Stimulated activated CD8-positive, alpha-beta memory T cell treated with anti-CD3 and anti-CD28 coated beads, Interleukin-7, amount 100 ng/mL, for 24 hours (primary cell): Measurements from ENCODE around the gene PUM2.

ENCODE experiments used
- DNase-seq: peaks from one replicate; pipeline ENCODE4 v3.0.0-alpha.2; 2020; ENCODE audit warnings: low read depth

PUM2 gene

DNA sequence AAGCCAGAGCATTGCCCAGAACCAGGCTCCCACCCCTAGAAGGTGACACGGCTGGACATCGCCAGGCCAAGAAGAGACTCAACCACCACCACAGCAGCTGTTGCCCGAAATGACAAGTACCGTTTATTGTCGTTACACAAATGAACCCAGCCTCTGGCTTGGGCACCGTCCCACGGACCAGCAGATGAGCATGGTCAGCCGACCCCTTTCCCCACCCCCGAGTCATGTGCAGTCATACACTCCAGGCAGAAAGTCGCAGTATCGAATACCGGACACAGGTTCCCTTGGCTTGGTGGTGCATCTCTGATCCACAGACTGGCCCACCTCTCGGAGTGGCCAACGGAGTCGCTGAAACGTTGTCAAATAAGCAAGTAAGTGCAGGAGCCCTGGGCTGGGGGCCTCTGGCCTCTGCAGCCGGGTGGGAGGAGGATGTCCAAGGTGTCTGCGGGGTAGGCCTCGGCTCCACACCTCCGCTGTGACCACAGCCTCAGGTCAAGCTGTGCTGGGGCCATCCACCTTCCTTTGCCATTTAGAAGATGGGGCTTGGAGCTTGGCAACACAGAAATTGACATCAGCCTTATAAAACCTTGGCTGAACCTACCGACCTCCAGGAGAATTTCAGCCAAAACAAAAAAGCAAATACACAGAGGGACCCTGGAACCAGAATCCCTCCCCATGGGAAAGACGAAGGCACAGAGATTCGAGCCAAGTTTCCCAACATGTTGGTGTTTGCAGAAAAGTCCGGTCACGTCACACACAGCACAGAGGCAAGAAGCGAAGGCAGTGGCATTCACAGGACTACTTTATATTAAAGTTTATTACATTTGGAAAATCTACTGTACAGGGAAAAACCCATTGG lies 149.7 kb downstream of the PUM2 start:
- DNase-seq, result no peak

GRCh38 chr2:20199633-20200270 lies 150.9 kb downstream of the PUM2 start:
- no peak for DNase-seq

GRCh38 chr2:20198796-20199632 lies 151.6 kb downstream of the PUM2 start:
- no peak for DNase-seq
